GM12864 (cell line): ENCODE results near the gene FAM210A.

Source experiments
- DNase-seq: peaks from one replicate; pipeline ENCODE4 v3.0.0-alpha.2; 2011; ENCODE audit warnings: low read depth
- H3K4me3 ChIP-seq: 2 replicates; pipeline ENCODE4 v1.5.1; 2011; ENCODE audit warnings: mild to moderate bottlenecking, low read depth, low read length, control low read depth
- CTCF ChIP-seq: IDR thresholded peaks from 2 replicates; pipeline ENCODE4 v1.5.1; 2011; ENCODE audit warnings: low read depth, mild to moderate bottlenecking, moderate library complexity, low read length, control low read depth, inconsistent platforms; ENCODE audit errors: missing control alignments

FAM210A gene

GRCh38 chr18:13725566-13726231, 659 bp downstream of the FAM210A start:
- H3K4me3 ChIP-seq = peak overlapping the region; percentile 89
- TF ChIP-seq CTCF = no peak
- DNase-seq = peak; percentile 10

- TF ChIP-seq CTCF = no peak
- DNase-seq = no peak
- no peak overlapping the region for H3K4me3 ChIP-seq
These were observed 5.5 kb downstream of the FAM210A start for GRCh38 chr18:13720847-13721246.

GRCh38 chr18:13720123-13720522, 6.2 kb downstream of the FAM210A start:
- no peak for TF ChIP-seq CTCF
- H3K4me3 ChIP-seq = no peak overlapping the region
- DNase-seq = no peak

GRCh38 chr18:13716916-13717315, 9.4 kb downstream of the FAM210A start:
- H3K4me3 ChIP-seq = no peak overlapping the region
- no peak for TF ChIP-seq CTCF
- no peak for DNase-seq

- no peak for TF ChIP-seq CTCF
- no peak overlapping the region for H3K4me3 ChIP-seq
- no peak for DNase-seq
These were observed 11.0 kb downstream of the FAM210A start for GRCh38 chr18:13715330-13715729.

GRCh38 chr18:13713455-13714055, 12.8 kb downstream of the FAM210A start:
- H3K4me3 ChIP-seq = no peak overlapping the region
- DNase-seq = no peak
- no peak for TF ChIP-seq CTCF
